Mesendoderm (in vitro differentiated cells): Measurements from ENCODE around the gene SLC26A11.
"Not testable (repeated sequence)": the region's sequence is repeated elsewhere in the genome, so short reads cannot be mapped to it uniquely, and the experiment has no call there.

ENCODE experiments used
- DNase-seq: peaks from one replicate; pipeline ENCODE4 v3.0.0; 2013
- H2AK5ac ChIP-seq: 2 replicates; pipeline ENCODE4 v1.6.1; 2013; ENCODE audit warnings: low read length, inconsistent platforms
- H2BK120ac ChIP-seq: 2 replicates; pipeline ENCODE4 v1.6.1; 2013; ENCODE audit warnings: low read depth, mild to moderate bottlenecking, low read length, moderate library complexity, mixed read lengths
- H2BK15ac ChIP-seq: replicated peaks from 2 replicates; pipeline ENCODE4 v1.6.1; 2013; ENCODE audit warnings: low read depth, mild to moderate bottlenecking, moderate library complexity
- H2BK5ac ChIP-seq: 2 replicates; pipeline ENCODE4 v1.6.1; 2013; ENCODE audit warnings: low read length, inconsistent platforms
- H3K18ac ChIP-seq: 2 replicates; pipeline ENCODE4 v1.6.1; 2013; ENCODE audit warnings: mild to moderate bottlenecking, low read length, mixed read lengths
- H3K23ac ChIP-seq: one replicate; pipeline ENCODE4 v1.6.1; 2013; ENCODE audit warnings: low read length
- H3K27ac ChIP-seq: 2 replicates; pipeline ENCODE4 v1.5.1; 2013; ENCODE audit warnings: low read depth, mild to moderate bottlenecking, inconsistent platforms, low read length, moderate library complexity
- H3K27me3 ChIP-seq: 2 replicates; pipeline ENCODE4 v1.6.1; 2013; ENCODE audit warnings: low read length, control low read depth, mild to moderate bottlenecking, inconsistent platforms; ENCODE audit not compliant: insufficient read depth, poor library complexity
- H3K36me3 ChIP-seq: 2 replicates; pipeline ENCODE4 v1.6.1; 2013; ENCODE audit warnings: low read length, inconsistent platforms; ENCODE audit not compliant: control insufficient read depth, insufficient read depth
- H3K4ac ChIP-seq: one replicate; pipeline ENCODE4 v1.6.1; 2013; ENCODE audit warnings: low read depth, mild to moderate bottlenecking, low read length, moderate library complexity
- H3K4me1 ChIP-seq: 2 replicates; pipeline ENCODE4 v1.6.1; 2013; ENCODE audit warnings: low read depth, low read length, inconsistent platforms; ENCODE audit not compliant: control insufficient read depth
- H3K4me2 ChIP-seq: 2 replicates; pipeline ENCODE4 v1.6.1; 2013; ENCODE audit warnings: low read length
- H3K4me3 ChIP-seq: 2 replicates; pipeline ENCODE4 v1.5.1; 2013; ENCODE audit warnings: mild to moderate bottlenecking, low read length
- H3K56ac ChIP-seq: one replicate; pipeline ENCODE4 v1.6.1; 2013; ENCODE audit warnings: low read length
- H3K79me1 ChIP-seq: 2 replicates; pipeline ENCODE4 v1.6.1; 2013; ENCODE audit warnings: low read length, inconsistent platforms
- H3K79me2 ChIP-seq: 2 replicates; pipeline ENCODE4 v1.6.1; 2013; ENCODE audit warnings: mild to moderate bottlenecking, low read length; ENCODE audit not compliant: control insufficient read depth, insufficient read depth
- H3K9ac ChIP-seq: 2 replicates; pipeline ENCODE4 v1.6.1; 2013; ENCODE audit warnings: low read length, inconsistent platforms
- H4K5ac ChIP-seq: one replicate; pipeline ENCODE4 v1.6.1; 2013; ENCODE audit warnings: low read length
- H4K8ac ChIP-seq: one replicate; pipeline ENCODE4 v1.6.1; 2013; ENCODE audit warnings: low read depth, mild to moderate bottlenecking, control low read depth, low read length, moderate library complexity
- WGBS: extraction: QIAGEN DNeasy Blood & Tissue Kit; methylation state at CpG from one replicate; pipeline ENCODE4 v1.1.7; 2013; ENCODE audit warnings: low lambda C conversion rate, missing lambda C conversion rate; ENCODE audit not compliant: insufficient coverage; ENCODE audit errors: extremely low coverage; 5-methylcytosine and 5-hydroxymethylcytosine counted together

Gene SLC26A11

GRCh38 chr17:80196652-80197051 is 23.6 kb upstream of the SLC26A11 start:
- H3K4me1 ChIP-seq = no peaks in the 10 kb centered on the region
- no peaks in the 10 kb centered on the region for H3K79me2 ChIP-seq
- H4K5ac ChIP-seq = no peak overlapping the region
- H2BK15ac ChIP-seq = no peak overlapping the region
- H2BK120ac ChIP-seq = no peak overlapping the region
- WGBS = no CpG with 5 or more reads among the region's 7 CpGs
- no peak overlapping the region for H3K18ac ChIP-seq
- no peak overlapping the region for H3K9ac ChIP-seq
- H3K27me3 ChIP-seq = no peaks in the 10 kb centered on the region
- no peak overlapping the region for H3K4me2 ChIP-seq
- no peak overlapping the region for H3K23ac ChIP-seq
- H3K56ac ChIP-seq = no peak overlapping the region
- no peak overlapping the region for H2BK5ac ChIP-seq
- H3K27ac ChIP-seq = no peak overlapping the region
- no peaks in the 10 kb centered on the region for H3K36me3 ChIP-seq
- no peak overlapping the region for H4K8ac ChIP-seq
- no peak overlapping the region for H2AK5ac ChIP-seq
- H3K4me3 ChIP-seq = no peak overlapping the region
- H3K79me1 ChIP-seq = no peaks in the 10 kb centered on the region
- no peak overlapping the region for H3K4ac ChIP-seq
- DNase-seq = no peak

GRCh38 chr17:80198144-80198661 is 22.0 kb upstream of the SLC26A11 start:
- no peak overlapping the region for H2AK5ac ChIP-seq
- no peaks in the 10 kb centered on the region for H3K4me1 ChIP-seq
- no CpG with 5 or more reads among the region's 27 CpGs for WGBS

GRCh38 chr17:80199295-80199694 is 20.9 kb upstream of the SLC26A11 start:
- not testable (repeated sequence) for H3K23ac ChIP-seq, H3K36me3 ChIP-seq, H2BK5ac ChIP-seq, H3K9ac ChIP-seq, H3K79me1 ChIP-seq, H4K5ac ChIP-seq, H3K79me2 ChIP-seq, H4K8ac ChIP-seq, H3K4ac ChIP-seq, DNase-seq, H3K27me3 ChIP-seq, H2BK120ac ChIP-seq, H3K4me3 ChIP-seq, H2BK15ac ChIP-seq, H3K27ac ChIP-seq, H3K4me2 ChIP-seq, H2AK5ac ChIP-seq, H3K56ac ChIP-seq, H3K18ac ChIP-seq, H3K4me1 ChIP-seq
- WGBS = no CpG with 5 or more reads among the region's 6 CpGs

More at GRCh38 chr17:80198144-80198661, 22.0 kb upstream of the SLC26A11 start:
- no peak overlapping the region for H2BK5ac ChIP-seq
- H3K18ac ChIP-seq = no peak overlapping the region
- H3K27ac ChIP-seq = no peak overlapping the region
- no peak overlapping the region for H3K9ac ChIP-seq
- H3K4me3 ChIP-seq = no peak overlapping the region
- no peaks in the 10 kb centered on the region for H3K36me3 ChIP-seq
- H3K79me1 ChIP-seq = no peaks in the 10 kb centered on the region
- no peak overlapping the region for H3K4ac ChIP-seq
- H3K79me2 ChIP-seq = no peaks in the 10 kb centered on the region
- no peak overlapping the region for H3K4me2 ChIP-seq
- H3K23ac ChIP-seq = no peak overlapping the region
- H3K56ac ChIP-seq = peak overlapping the region; percentile 42
- no peaks in the 10 kb centered on the region for H3K27me3 ChIP-seq
- no peak overlapping the region for H2BK15ac ChIP-seq
- H4K5ac ChIP-seq = no peak overlapping the region
- no peak overlapping the region for H4K8ac ChIP-seq
- DNase-seq = peak; percentile 44
- no peak overlapping the region for H2BK120ac ChIP-seq

GRCh38 chr17:80201446-80201845 is 18.8 kb upstream of the SLC26A11 start:
- Histone ChIP-seq H3K23ac (no peak overlapping the region), H3K56ac (no peak overlapping the region), H3K79me1 (no peaks in the 10 kb centered on the region), H2BK15ac (no peak overlapping the region), H2BK5ac (no peak overlapping the region), H3K4me1 (no peaks in the 10 kb centered on the region), H3K79me2 (no peaks in the 10 kb centered on the region), H3K36me3 (no peaks in the 10 kb centered on the region), H4K8ac (no peak overlapping the region), H2BK120ac (no peak overlapping the region), H3K27me3 (no peaks in the 10 kb centered on the region), H3K18ac (no peak overlapping the region), H3K27ac (no peak overlapping the region), H3K4me2 (no peak overlapping the region), H4K5ac (no peak overlapping the region), H3K4me3 (no peak overlapping the region), H3K9ac (no peak overlapping the region), H2AK5ac (no peak overlapping the region), H3K4ac (no peak overlapping the region)
- no CpG with 5 or more reads among the region's 15 CpGs for WGBS
- no peak for DNase-seq

- Histone ChIP-seq H3K27me3 (no peaks in the 10 kb centered on the region), H3K23ac (no peak overlapping the region), H3K27ac (no peak overlapping the region), H3K9ac (no peak overlapping the region), H3K4me1 (no peaks in the 10 kb centered on the region), H3K56ac (no peak overlapping the region), H3K36me3 (no peaks in the 10 kb centered on the region), H2BK120ac (no peak overlapping the region), H2AK5ac (no peak overlapping the region), H3K4ac (no peak overlapping the region), H3K4me2 (no peak overlapping the region), H4K5ac (no peak overlapping the region), H2BK5ac (no peak overlapping the region), H2BK15ac (no peak overlapping the region), H3K79me2 (no peaks in the 10 kb centered on the region), H4K8ac (no peak overlapping the region), H3K79me1 (no peaks in the 10 kb centered on the region), H3K18ac (no peak overlapping the region), H3K4me3 (no peak overlapping the region)
- DNase-seq = no peak
- no CpG with 5 or more reads among the region's 17 CpGs for WGBS
Observed at GRCh38 chr17:80202197-80202596, 18.0 kb upstream of the SLC26A11 start.

GRCh38 chr17:80203471-80203963 is 16.7 kb upstream of the SLC26A11 start:
- H3K27ac ChIP-seq = no peak overlapping the region
- H4K5ac ChIP-seq = no peak overlapping the region
- no peak overlapping the region for H3K18ac ChIP-seq
- H3K4me3 ChIP-seq = no peak overlapping the region
- no peak overlapping the region for H3K4me2 ChIP-seq
- no peaks in the 10 kb centered on the region for H3K79me2 ChIP-seq
- H3K56ac ChIP-seq = no peak overlapping the region
- H3K4ac ChIP-seq = no peak overlapping the region
- no peak overlapping the region for H3K23ac ChIP-seq
- H2BK5ac ChIP-seq = no peak overlapping the region
- no peaks in the 10 kb centered on the region for H3K27me3 ChIP-seq
- no peak overlapping the region for H4K8ac ChIP-seq
- H3K4me1 ChIP-seq = no peaks in the 10 kb centered on the region
- H3K79me1 ChIP-seq = no peaks in the 10 kb centered on the region
- H3K9ac ChIP-seq = no peak overlapping the region
- H3K36me3 ChIP-seq = no peaks in the 10 kb centered on the region
- H2BK15ac ChIP-seq = no peak overlapping the region
- no peak overlapping the region for H2AK5ac ChIP-seq
- WGBS = no CpG with 5 or more reads among the region's 11 CpGs
- no peak overlapping the region for H2BK120ac ChIP-seq
- DNase-seq = peak; percentile 7
